GM19468 (cell line): ENCODE data around the gene SPRR2G.
"Not testable (repeated sequence)": the region's sequence is repeated elsewhere in the genome, so short reads cannot be mapped to it uniquely, and the experiment has no call there.

Experiments
- ATAC-seq: cut with Tn5 transposase; IDR thresholded peaks from one replicate; pipeline ENCODE4 v1.9.1; 2021; ENCODE audit warnings: mild to moderate bottlenecking, moderate library complexity, moderate number of reproducible peaks; ENCODE audit not compliant: unreplicated experiment; ENCODE audit errors: extremely low read depth

The SPRR2G gene

DNA sequence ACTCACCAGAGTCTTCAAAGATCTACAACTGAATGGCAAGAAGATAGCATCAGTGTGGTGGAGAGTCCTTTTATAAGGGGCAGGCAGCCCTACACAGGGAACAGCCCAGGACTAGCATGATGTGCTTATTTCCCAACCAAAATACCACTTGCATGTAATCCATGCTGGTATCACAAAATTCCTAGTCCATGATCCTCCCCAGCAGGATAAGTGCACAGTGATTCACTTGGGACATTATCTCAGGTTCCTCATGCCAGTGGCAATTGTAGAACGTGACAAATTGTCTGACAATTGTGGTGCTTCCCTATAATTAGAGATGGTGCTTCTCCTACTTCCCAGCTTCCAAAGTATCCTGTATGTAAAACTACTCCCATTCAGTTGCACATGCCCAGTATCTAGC lies at the start of gene SPRR2G:
Gene SPRR2G (minus strand): TSS at position 45 of the 400 bp plus-strand sequence. CDS start 780 bp downstream, outside the sequence.
- no peak for ATAC-seq

DNA sequence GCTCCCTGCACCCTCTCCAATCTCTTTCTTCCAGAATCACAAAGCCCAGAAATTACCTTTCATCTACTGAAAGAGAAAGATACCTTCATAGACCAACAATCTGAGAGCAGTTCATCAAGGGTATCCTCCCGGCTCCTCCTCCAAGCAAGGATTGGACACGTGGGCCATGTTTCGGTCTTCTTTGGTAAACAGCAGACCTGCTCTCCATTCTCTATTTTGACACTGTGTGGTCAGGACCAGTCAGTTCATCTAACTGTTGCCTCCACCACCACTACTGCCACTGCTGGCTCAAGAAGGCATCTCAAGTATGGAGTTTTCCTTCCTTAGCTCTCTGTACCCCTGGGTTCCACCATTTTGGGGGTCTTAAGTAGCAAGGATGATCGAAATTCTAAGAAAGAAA lies 44.5 kb upstream of the SPRR2G start:
- no peak for ATAC-seq

DNA sequence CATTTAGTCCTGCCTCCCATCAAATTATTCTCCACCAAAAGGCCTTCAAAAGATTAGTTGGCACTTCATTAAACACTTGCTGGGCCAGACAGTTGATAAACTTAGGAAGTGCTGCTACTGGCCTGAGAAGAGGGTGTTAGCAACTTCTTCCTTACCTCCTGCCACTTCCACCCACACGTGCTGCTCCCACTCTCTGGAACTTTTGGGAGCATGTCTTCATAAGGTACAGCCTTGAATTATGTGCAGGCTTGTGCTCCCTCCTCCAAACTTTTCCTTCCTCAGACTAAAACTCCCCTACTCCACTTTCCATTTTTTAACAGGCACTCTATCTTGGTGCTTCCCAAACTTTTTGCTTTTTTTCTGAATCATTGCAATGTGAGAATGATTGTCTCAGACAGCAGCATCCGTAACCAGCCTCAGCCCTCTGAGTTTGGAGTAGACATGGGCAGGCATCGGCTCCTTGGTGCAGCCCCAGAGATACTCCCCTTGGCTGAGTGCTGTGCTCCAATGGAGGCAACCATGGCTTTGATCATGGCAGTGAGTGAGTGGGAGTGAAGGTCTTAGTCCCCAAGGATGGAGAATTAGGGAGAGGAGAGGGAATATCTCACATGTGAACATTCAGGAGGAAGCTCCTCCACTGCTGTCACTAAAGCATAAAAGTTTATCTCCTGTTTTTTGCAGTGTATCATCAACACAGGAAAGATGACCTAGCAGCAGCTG lies 43.8 kb upstream of the SPRR2G start:
- no peak for ATAC-seq

DNA sequence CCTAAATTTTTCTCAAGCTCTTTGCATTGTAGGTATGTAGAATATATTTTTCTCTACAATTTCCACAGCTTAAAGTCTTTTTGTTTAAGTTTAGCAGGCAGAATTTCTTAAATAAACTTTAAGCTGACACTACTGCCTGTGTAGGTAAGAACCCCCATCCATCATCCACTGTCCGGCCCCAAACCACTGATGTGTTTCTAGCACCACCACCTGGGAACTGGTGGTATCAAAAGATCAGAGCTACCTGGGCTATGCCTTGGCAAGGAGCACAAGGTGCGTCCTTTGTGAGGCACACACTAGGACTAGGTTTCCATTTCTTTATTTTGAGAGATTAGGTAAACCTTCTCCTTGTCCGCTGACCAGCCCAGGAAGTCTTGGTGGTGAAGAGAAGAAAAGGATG lies 42.0 kb upstream of the SPRR2G start:
- ATAC-seq: no peak

DNA sequence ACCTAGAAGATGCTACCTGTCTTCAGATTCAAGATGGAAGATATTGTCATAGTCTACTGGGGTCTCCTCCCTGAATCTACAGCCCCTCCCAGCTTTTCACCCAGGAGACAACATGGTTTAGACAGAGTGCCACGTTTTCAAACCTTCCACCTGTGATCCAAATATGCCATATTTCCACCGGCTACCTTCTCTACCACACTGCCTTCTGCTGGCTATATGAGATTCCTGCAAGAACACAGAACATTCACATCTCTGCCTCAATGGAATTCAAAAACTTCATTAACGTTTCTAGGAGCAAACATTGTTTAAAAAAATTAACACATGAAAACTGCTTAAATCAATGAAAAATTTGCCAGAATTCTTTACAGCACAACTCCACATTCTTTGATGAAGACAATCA lies 39.7 kb upstream of the SPRR2G start:
- no peak for ATAC-seq

DNA sequence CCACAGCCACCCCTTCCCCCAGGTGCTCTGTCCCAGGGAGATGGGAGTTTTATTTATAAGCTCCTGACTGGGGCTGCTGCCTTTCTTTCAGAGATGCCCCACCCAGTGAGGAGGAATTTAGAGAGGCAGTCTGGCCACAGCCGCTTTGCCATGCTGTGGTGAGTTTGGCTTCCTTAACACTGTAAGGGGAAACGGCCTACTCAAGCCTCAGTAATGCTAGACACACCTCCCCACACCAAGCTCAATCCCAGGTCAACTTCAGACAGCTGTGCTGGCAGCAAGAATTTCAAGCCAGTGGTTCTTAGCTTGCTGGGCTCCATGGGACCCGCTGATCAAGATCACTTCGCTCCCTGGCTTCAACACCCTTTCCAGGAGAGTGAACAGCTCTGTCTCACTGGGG lies 37.6 kb upstream of the SPRR2G start:
- not testable (repeated sequence) for ATAC-seq

DNA sequence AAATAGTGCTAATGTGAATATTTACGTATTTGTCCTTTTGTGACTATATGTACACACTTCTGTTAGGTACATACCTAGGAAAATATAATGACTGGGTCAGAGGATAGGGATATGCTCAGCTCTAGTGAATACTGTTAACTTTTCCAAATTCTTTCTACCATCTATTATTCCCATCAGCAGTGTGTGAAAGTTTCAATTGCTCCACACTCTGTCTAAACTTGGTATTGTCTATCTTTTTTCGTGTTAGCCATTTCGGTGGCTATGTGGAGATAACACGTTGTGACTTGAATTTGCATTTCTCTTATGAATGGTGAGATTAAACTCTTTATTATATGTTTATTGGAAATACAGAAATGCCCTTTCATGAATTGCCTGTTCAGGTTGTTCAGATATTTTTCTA lies 29.9 kb upstream of the SPRR2G start:
- no peak for ATAC-seq

DNA sequence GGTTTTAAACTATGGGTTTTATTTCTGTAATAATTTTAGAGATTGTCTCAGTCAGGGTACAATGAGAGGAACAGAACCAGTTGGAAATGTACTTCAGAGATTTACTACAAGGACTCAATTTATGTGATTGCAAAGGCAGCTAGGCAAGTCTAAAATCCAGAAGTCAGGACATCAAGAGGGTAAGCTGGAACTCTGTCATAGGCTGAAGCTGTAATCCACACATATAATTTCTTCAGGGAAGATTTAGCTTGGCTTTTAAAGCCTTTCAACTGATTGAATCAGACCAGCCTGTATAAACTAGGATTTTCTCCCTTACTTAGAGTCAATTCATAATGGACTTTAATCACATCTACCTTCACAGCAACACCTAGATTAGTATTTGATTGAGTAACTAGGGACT lies 28.2 kb upstream of the SPRR2G start:
- ATAC-seq: no peak

DNA sequence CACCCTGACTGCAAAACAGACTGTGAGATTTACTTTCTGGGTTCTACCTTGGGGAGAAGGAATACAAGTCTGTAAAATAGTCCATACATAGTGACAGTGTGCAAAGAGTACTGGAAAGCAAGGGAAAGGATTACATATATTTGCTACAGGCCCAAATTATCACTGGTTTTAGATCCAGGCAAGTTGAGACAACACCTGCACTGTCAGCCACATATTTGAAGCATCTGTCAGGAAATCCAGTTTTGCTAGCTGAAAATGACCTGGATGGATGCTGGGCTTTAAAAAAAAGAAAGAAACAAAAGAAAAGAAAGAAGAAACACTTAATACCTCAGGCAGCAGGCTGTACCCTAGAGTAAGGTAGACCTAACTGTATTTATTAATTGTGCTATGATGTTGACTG lies 23.9 kb upstream of the SPRR2G start:
- no peak for ATAC-seq

DNA sequence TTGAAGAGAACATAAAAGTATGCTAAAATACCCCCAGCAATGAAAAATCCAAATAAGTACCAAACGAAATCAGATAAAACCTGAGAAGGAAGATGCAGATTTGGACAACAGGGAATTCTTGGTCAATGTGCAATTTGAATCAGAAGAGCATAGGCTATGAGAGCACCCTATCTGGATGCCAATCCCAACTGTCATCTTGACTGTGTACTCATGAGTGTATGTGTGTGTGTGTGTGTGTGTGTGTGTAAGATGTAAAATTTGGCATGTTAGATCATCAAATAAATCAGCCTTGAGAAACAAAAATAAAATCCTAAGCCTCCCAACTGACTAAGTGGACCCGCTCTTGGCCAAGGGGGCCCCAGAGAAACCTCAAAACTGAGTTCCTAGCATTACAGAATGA lies 18.0 kb upstream of the SPRR2G start:
- no peak for ATAC-seq

DNA sequence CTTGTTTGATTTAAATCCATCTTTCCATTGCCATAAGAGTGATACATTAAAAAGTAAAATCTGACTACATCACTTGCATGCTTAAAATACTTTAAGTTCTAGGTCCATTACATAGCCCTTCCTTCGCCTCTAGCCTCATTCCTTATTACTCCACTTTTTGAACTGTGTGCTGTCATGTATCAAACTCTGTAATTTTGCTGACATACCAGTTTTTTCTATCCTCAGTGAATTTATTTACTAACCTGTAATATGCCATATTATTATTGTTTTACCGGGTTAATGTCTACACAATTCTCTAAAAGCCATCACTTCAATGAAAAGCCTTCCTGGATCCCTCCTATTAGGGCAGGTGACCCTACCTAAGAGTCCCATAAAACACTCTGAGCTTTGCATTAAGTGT lies 4.9 kb upstream of the SPRR2G start:
- no peak for ATAC-seq

DNA sequence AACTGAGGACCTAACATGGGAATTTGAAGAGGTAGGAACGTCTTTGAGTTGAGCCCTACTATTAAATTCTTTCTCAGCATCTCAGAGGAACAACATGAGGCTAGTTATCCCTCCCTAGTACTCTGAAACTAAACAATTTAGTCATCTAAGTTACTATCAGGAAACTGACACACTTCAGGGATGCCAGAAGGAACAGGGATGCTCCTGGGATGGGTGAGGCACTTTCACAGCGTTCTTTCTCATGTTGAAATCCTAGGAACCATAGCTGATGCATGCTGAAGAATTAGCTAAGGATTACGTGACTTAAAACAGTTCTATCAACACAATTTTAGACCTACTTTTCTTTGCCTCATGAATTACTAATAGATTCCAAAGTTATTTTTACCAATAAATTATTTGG lies 1.8 kb upstream of the SPRR2G start:
- no peak for ATAC-seq

DNA sequence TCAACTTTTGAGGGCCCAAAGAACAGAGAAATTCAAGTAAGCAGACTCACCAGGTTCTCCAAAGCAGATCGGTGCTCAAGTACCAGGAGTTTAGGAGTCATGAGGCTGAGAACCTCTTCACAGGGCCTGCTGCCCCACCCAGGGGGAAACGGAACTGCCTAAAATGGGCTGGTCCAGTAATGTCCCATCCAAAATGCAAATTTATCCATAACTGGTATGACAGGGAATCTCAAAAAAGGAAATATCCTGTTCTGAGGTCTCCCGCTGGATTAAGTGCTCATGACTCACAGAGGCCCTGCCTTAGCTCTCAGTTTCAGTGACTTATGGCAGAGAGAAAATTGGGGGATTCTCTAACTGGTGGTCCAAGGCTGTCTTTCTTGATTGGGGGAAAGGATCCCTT lies 9.3 kb downstream of the SPRR2G start:
- no peak for ATAC-seq

DNA sequence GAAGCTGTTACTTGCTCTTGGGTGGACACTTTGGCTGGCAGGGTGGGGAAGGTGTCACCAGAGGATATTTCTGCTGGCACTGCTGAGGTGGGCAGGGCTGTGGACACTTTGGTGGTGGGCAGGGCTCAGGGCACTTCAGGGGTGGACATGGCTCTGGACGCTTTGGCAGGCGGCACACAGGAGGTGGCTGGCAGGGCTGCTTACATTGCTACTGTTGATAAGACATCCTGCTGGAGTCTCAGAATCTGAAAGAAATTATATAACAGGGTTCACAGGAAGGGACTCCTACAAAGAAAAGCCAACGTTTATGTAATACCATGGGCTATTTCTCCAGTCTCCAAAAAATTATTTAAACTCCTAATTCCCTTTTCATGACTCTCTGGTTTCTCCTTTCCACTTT lies 10.2 kb downstream of the SPRR2G start:
- no peak for ATAC-seq

DNA sequence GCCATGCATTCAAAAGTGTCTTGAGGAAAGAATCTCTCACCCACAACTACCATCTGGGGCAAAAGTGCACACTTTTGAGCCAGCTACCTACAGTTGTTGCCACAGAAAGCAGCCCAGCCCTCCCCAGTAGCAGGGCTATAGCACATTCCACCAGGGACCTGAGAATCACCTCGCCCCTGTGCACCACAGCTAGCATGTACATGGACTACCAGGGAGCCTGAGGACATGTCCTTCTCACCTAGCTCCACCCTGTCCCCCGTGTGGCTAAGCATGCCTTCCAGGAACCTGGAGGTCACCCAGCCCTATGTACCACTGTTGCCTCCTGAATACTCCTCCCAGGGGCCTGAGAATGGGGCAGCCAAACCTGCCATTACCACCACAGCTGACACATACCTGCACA lies 16.9 kb downstream of the SPRR2G start:
- no peak for ATAC-seq

DNA sequence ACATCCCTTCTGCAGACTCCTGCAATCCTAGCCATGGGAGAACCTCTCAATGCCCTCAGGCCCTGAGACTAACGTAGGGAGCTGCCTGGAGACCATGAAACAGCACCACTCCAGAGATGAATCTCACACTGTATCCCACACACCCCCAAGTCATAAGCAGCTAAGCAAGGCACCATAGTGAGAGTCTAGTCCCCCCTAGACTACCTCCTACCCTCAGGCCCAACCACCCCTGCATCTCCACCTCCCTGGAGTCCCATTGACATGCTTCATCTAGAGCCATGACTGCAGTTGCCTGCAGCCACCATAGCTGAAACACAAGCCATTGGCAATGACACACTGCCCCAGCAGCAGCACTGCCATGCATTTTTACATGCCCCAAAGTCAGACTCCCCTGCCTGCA lies 17.4 kb downstream of the SPRR2G start:
- no peak for ATAC-seq

DNA sequence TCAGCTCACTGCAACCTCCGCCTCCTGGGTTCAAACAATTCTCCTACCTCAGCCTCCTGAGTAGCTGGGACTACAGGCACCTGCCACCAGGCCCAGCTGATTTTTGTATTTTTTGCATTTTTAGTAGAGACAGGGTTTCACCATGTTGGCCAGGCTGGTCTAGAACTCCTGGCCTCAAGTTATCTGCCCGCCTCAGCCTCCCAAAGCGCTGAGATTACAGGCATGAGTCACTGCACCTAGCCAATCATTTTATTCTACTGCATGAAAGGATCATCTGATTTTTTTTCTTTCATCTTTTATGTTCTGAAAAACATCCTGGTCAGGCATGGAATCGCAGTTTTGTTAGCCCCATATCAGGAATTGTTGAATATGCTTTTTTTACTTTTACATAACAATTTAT lies 22.0 kb downstream of the SPRR2G start:
- ATAC-seq: not testable (repeated sequence)

DNA sequence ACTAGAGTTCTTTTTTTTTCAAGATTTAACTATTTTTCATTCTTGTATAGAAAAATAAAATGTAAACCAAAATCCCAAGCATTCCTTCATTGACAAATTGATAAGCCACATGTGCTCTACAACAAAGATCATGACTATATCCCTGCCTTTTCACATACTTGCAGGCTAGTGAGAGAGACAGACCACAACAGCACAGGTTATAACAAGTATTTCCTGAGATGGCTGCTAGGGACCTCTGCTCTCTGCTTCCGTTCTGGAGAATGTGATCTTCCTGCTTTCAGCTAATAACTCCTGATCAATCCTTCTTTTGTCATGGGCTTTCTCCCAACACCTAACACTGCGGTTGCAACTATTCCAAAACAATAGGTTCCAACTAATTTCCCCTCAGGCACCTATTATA lies 23.4 kb downstream of the SPRR2G start:
- no peak for ATAC-seq

DNA sequence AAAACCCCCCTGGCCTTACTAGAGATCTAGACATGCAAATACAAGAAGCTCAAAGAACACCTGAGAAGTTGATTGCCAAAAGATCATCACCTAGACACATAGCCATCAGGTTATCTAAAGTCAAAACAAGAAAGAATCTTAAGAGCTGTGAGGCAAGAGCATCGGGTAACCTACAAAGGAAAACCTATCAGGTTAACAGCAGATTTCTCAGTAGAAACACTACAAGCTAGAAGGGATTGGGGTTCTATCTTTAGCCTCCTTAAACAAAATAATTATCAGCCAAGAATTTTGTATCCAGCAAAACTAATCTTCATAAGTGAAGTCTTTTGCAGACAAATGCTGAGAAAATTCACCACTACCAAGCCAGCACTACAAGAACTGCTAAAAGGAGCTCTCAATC lies 25.2 kb downstream of the SPRR2G start:
- ATAC-seq: no peak

DNA sequence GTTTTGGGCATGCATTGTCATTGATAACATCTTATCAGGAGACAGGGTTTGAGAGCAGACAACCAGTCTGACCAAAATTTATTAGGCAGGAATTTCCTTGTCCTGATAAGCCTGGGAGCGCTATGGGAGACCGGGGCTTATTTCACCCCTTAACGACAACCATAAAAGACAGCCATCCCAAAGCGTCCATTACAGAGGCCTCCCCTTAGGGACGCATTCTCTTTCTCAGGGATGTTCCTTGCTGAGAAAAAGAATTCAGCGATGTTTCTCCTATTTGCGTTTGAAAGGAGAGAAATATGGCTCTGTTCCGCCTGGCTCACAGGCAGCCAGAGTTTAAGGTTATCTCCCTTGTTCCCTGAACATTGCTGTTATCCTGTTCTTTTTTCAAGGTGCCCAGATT lies 26.9 kb downstream of the SPRR2G start:
- ATAC-seq: not testable (repeated sequence)

DNA sequence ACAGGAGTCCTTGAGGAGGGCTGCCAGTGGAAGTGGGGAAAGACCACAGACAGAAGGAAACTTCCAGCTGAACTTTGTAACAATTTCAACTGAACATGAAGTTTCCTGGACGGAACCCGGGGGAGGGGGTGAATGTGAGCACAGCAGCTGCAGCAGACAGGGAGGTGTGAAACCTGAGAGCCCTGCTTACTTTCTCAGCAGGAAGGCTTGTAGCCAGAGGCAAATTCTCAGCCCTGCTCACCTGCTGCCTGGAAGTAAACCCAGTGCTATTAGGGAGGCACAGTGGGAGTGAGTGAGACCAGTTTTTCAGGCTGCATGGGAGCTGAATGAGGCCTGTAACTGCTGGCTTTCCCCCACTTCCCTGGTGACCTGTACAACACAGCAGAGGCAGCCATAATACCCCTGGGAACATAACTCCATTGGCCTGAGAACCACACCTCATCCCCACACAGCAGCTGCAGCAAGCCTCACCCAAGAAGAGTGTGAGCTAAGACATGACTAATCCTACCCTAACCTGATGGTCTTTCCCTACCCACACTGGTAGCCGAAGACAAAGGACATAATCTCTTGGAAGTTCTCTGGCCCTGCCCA lies 27.8 kb downstream of the SPRR2G start:
- no peak for ATAC-seq

DNA sequence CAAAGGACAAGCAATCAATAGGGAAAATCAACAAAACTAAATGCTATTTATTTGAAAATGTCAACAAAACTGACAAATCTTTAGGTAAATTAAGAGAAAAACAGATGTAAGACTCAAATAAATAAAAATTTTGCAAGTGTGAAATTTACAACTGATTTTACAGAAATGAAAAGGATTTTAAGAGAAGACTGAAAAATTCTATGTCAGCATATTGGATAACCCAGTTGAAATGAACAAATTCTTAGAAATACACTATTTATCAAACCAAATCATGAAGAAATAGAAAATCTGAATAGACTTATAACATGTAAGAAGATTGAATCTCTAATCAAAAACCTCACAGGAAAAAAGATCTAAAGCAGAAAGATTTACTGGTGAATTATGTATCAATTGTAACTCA lies 29.7 kb downstream of the SPRR2G start:
- ATAC-seq: no peak
